Gastrocnemius medialis (tissue), 4 donors: ENCODE results near the gene ZNF500. TPM values are rescaled to one million over a fixed set of nuclear protein-coding genes. Genes with fewer than 3 reads are reported as not detected.

ENCODE experiments used
- ATAC-seq, 2 donors: fragments of 150-250 bp; one replicate each; pipeline ENCODE4 v1.9.1; 2016
- DNase-seq, 2 donors: peaks; one replicate each; pipeline ENCODE4 v3.0.0-alpha.2; 2019
- H3K27ac ChIP-seq, 4 donors: fragments of 200-600 bp; sonication (generic); 1 replicate in 1 of 4; 2 replicates in 3 of 4; pipeline ENCODE4 v1.5.1; 2016 to 2018; ENCODE audit warnings: mild to moderate bottlenecking in 2 of 4, moderate library complexity in 1 of 4
- H3K27me3 ChIP-seq, 3 donors: fragments of 200-600 bp; sonication (generic) in 2 of 3; 1 replicate in 1 of 3; 2 replicates in 2 of 3; pipeline versions ENCODE4 v1.5.1 to v1.6.0; 2016 to 2019; ENCODE audit warnings: mild to moderate bottlenecking in 1 of 3, moderate library complexity in 1 of 3
- H3K36me3 ChIP-seq, 2 donors: fragments of 200-600 bp; sonication (generic) in 1 of 2; one replicate each; pipeline ENCODE4 v1.5.1; 2017 to 2018
- H3K4me1 ChIP-seq, 2 donors: fragments of 200-600 bp; sonication (generic) in 1 of 2; one replicate each; pipeline ENCODE4 v1.5.1; 2016 to 2017; ENCODE audit warnings: mild to moderate bottlenecking in 2 of 2
- H3K4me3 ChIP-seq, 4 donors: fragments of 200-600 bp; sonication (generic) in 3 of 4; 1 replicate in 1 of 4; 2 replicates in 3 of 4; pipeline ENCODE4 v1.5.1; 2016 to 2019; ENCODE audit warnings: mild to moderate bottlenecking in 2 of 4
- H3K9me3 ChIP-seq, 3 donors: fragments of 200-600 bp; sonication (generic) in 2 of 3; 1 replicate in 1 of 3; 2 replicates in 2 of 3; pipeline ENCODE4 v1.5.1; 2016 to 2019
- CTCF ChIP-seq, 5 experiments: fragments of 450-650 bp in 3 of 5; fragments of 200-600 bp in 2 of 5; sonication (generic) in 2 of 5; IDR thresholded peaks in 4 of 5; conservative IDR thresholded peaks in 1 of 5; 1 replicate in 4 of 5; 2 replicates in 1 of 5; pipeline ENCODE4 v1.5.1; 2016 to 2019; ENCODE audit warnings: antibody characterized with exemption in 5 of 5, mild to moderate bottlenecking in 3 of 5, moderate library complexity in 3 of 5
- POLR2A ChIP-seq, 2 donors: fragments of 450-650 bp; IDR thresholded peaks; one replicate each; pipeline ENCODE4 v1.6.1; 2017; ENCODE audit warnings: antibody characterized with exemption in 2 of 2, mild to moderate bottlenecking in 2 of 2, moderate library complexity in 2 of 2
- in situ Hi-C, 4 donors: fragments of 200-750 bp; cut with MboI; loops; one replicate each; pipeline versions ENCODE4 v1.15.0 to v1.8.0; 2017; ENCODE audit warnings: low sequenced_read_pairs in 4 of 4
- intact Hi-C: fragments of 100-400 bp; cut with DNase I; formaldehyde crosslinking; loops from one replicate; pipeline ENCODE4 v1.15.1; 2023; ENCODE audit warnings: low total_unique reads
- total RNA-seq, 4 donors: library from RNA; depleted of rRNA; stranded (reverse); fragments of >200 nt; gene quantifications; one replicate each; pipeline versions ENCODE4 v1.1.0 to v1.2.3, GENCODE V29; 2016

Gene ZNF500
- total RNA-seq, 4 donors from 2014 or later = 6.3 to 7.3 (median 6.9) TPM

DNA sequence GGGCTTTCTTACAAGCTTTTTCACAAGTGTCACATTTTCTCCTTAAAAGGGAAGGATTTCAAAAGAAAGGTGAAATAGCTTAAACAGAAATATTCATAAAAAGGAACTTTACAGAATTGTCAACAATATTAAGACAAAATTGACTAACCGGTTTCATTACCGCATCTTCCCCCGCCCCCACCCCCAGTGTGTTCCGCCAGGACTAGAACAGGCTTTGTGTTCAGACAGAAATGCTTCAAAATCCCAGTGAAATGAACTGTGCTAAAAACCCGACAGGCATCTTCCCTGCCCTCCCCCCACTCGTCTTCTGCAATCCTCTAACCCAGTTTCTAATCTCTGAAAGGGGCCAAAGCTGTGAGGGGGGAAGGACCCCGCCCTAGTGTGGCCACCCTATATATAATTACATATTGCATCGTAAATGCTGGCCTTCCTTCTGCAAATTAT lies 36.5 kb upstream of the ZNF500 start:
- peaks cover 11 to 17% of the 10 kb centered on the region in 2 donors for H3K4me1 ChIP-seq
- in situ Hi-C loops (no loop called here), intact Hi-C loops (loop anchor here (2.0 to 5.0 kb wide), 2 partner anchors 35 to 44 kb away; partner anchors contain the start of genes GLYR1 and UBN1)
- peak overlapping the region; percentile 64 to 97 (median 84) for H3K4me3 ChIP-seq
- H3K9me3 ChIP-seq = no peaks in the 10 kb centered on the region
- no peak for DNase-seq
- peak overlapping the region in 3 of 4 donors; percentile 76 to 93 (median 93) for H3K27ac ChIP-seq
- no peak for ATAC-seq
- TF ChIP-seq POLR2A (IDR thresholded peaks at IDR 0.05) = no peak
- no peak for TF ChIP-seq CTCF (IDR thresholded peaks at IDR 0.05 in 4 of 5, conservative IDR thresholded peaks at IDR 0.05 in 1 of 5)
- H3K27me3 ChIP-seq = no peaks in the 10 kb centered on the region
- H3K36me3 ChIP-seq = peaks cover 0 to 35% of the 10 kb centered on the region in 2 donors

GRCh38 chr16:4802659-4803287 lies 35.8 kb upstream of the ZNF500 start:
- peak; percentile 95 for ATAC-seq
- peak in 4 of 5 experiments; percentile 32 to 60 (median 42) for TF ChIP-seq CTCF (IDR thresholded peaks at IDR 0.05 in 4 of 5, conservative IDR thresholded peaks at IDR 0.05 in 1 of 5)
- peak; percentile 1 to 20 for TF ChIP-seq POLR2A (IDR thresholded peaks at IDR 0.05)
- intact Hi-C loops (loop anchor here (1.0 to 5.0 kb wide), 3 partner anchors 34 to 68 kb away; partner anchors contain the start of genes ANKS3, DNAAF8, GLYR1 and UBN1), in situ Hi-C loops (no loop called here)
- Histone ChIP-seq H3K9me3 (no peaks in the 10 kb centered on the region), H3K27me3 (no peaks in the 10 kb centered on the region), H3K4me1 (peaks cover 11 to 17% of the 10 kb centered on the region in 2 donors), H3K36me3 (peaks cover 0 to 31% of the 10 kb centered on the region in 2 donors), H3K4me3 (peak overlapping the region; percentile 64 to 97 (median 84)), H3K27ac (peak overlapping the region; percentile 76 to 93 (median 86))
- DNase-seq = peak; percentile 91 to 93

GRCh38 chr16:4801962-4802658 lies 35.1 kb upstream of the ZNF500 start, which contains the start of gene ROGDI:
Gene ROGDI, minus strand, starts transcription at chr16:4802633. Its CDS starts 62 bp downstream, at chr16:4802571.
- ATAC-seq (peak; percentile 46 to 54), DNase-seq (peak; percentile 35 to 73)
- peaks cover 11 to 17% of the 10 kb centered on the region in 2 donors for H3K4me1 ChIP-seq
- TF ChIP-seq CTCF (IDR thresholded peaks at IDR 0.05 in 4 of 5, conservative IDR thresholded peaks at IDR 0.05 in 1 of 5) (no peak), POLR2A (IDR thresholded peaks at IDR 0.05) (peak in 1 of 2 donors; percentile 54)
- H3K27me3 ChIP-seq = no peaks in the 10 kb centered on the region
- in situ Hi-C loops (no loop called here), intact Hi-C loops (loop anchor here (1.0 to 5.0 kb wide), 3 partner anchors 33 to 68 kb away; partner anchors contain the start of genes ANKS3, DNAAF8, GLYR1 and UBN1)
- peak within 1 kb of the TSS; percentile 64 to 97 (median 84) for H3K4me3 ChIP-seq
- H3K9me3 ChIP-seq = no peaks in the 10 kb centered on the region
- H3K27ac ChIP-seq = peak within 1 kb of the TSS; percentile 76 to 93 (median 86)
- H3K36me3 ChIP-seq = peaks cover 0 to 32% of the 10 kb centered on the region in 2 donors

- in situ Hi-C loops (no loop called here), intact Hi-C loops (loop anchor here (5.0 kb wide), 1 partner anchor 46 kb away; the partner anchor contains the start of genes GLYR1 and UBN1)
- Histone ChIP-seq H3K36me3 (peaks cover 0 to 28% of the 10 kb centered on the region in 2 donors), H3K4me3 (peak overlapping the region; percentile 64 to 97 (median 84)), H3K4me1 (peaks cover 11 to 17% of the 10 kb centered on the region in 2 donors), H3K27me3 (no peaks in the 10 kb centered on the region), H3K9me3 (no peaks in the 10 kb centered on the region), H3K27ac (peak overlapping the region; percentile 76 to 93 (median 86))
- ATAC-seq = no peak
- DNase-seq = no peak
- TF ChIP-seq CTCF (IDR thresholded peaks at IDR 0.05 in 4 of 5, conservative IDR thresholded peaks at IDR 0.05 in 1 of 5) (no peak), POLR2A (IDR thresholded peaks at IDR 0.05) (no peak)
Measured at GRCh38 chr16:4801051-4801961, 34.3 kb upstream of the ZNF500 start.
